ENCODE measurements around the gene FXYD5.

Gene FXYD5

DNA sequence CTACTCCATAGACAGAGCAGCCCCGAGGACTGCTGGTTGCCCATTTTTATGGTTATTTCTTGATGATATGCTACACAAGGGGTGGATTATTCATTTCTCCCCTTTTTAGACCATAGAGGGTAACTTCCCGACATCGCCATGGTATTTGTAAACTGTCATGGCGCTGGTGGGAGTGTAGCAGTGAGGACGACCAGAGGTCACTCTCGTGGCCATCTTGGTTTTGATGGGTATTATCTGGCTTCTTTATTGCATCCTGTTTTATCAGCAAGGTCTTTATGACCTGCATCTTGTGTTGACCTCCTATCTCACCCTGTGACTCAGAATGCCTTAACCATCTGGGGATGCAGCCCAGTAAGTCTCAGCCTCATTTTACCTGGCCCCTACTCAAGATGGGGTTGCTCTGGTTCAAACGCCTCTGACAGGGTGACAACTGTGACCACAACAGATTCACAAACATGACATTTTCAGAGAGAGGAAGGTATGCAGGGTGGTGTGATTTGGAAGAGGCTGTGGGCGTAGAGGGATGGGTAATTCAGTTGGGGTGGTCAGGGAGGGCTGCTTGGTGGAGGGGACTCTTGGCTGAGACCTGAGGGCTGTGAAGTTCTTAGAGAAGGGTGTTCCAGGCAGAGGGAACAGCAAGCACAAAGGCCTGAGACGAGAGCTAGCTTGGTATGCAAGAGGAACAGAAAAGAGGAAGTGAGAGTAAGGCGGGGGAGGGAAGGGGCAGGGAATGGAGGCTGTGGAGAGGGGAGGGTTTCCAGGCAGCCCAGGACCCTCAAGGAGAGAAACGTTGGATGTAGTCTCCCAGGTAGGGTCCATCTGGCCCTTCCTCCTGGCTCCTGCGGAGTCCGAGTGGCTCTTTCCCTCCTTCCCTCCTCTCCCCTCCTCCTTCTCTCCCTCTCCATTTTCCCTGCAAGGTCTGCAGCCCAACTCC lies 50.5 kb downstream of the FXYD5 start:
- no peak for DNase-seq (ENCODE audit: low read depth)
- H3K4me3 ChIP-seq (replicated peaks; ENCODE audit: low read depth, low read length) = no peak overlapping the region
- TF ChIP-seq CTCF (IDR thresholded peaks at IDR 0.05; ENCODE audit: low read length, missing control alignments) = no peak

- TF ChIP-seq CTCF (IDR thresholded peaks at IDR 0.05; ENCODE audit: low read length, missing control alignments) = no peak
- H3K4me3 ChIP-seq (replicated peaks; ENCODE audit: low read depth, low read length) = no peak overlapping the region
- DNase-seq (ENCODE audit: low read depth) = no peak
Measured at GRCh38 chr19:35205733-35206323, 51.3 kb downstream of the FXYD5 start.

GRCh38 chr19:35206379-35206778 lies 51.8 kb downstream of the FXYD5 start:
- TF ChIP-seq CTCF (IDR thresholded peaks at IDR 0.05; ENCODE audit: low read length, missing control alignments) = no peak
- no peak overlapping the region for H3K4me3 ChIP-seq (replicated peaks; ENCODE audit: low read depth, low read length)
- no peak for DNase-seq (ENCODE audit: low read depth)

- H3K4me3 ChIP-seq (replicated peaks; ENCODE audit: low read depth, low read length) = no peak overlapping the region
- no peak for DNase-seq (ENCODE audit: low read depth)
- no peak for TF ChIP-seq CTCF (IDR thresholded peaks at IDR 0.05; ENCODE audit: low read length, missing control alignments)
Measured at GRCh38 chr19:35206855-35207254, 52.3 kb downstream of the FXYD5 start.

DNA sequence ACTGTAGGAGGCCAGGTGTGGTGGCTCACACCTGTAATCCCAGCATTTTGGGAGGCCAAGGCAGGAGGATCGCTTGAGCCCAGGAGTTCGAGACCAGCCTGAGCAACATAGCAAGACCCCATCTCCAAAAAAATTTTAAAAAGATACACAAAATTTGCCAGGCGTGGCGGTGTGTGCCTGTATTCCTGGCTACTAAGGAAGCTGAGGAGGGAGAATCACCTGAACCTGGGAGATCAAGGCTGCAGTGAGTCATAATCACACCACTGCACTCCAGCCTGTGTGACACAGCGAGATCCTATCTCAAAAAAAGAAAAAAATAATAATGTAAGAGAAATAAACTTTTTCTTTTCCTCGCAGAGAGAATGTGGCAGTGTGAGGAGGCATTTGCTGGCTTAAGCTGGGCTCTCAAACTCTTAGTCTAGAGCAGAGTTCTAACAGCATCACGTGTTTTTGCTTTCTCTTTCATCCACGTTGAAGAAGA lies 52.9 kb downstream of the FXYD5 start:
- H3K4me3 ChIP-seq (replicated peaks; ENCODE audit: low read depth, low read length) = no peak overlapping the region
- TF ChIP-seq CTCF (IDR thresholded peaks at IDR 0.05; ENCODE audit: low read length, missing control alignments) = no peak
- no peak for DNase-seq (ENCODE audit: low read depth)

GRCh38 chr19:35208121-35208520 lies 53.6 kb downstream of the FXYD5 start:
- H3K4me3 ChIP-seq (replicated peaks; ENCODE audit: low read depth, low read length) = no peak overlapping the region
- TF ChIP-seq CTCF (IDR thresholded peaks at IDR 0.05; ENCODE audit: low read length, missing control alignments) = no peak
- no peak for DNase-seq (ENCODE audit: low read depth)
